ENCODE data around the gene HELLS. TPM values are rescaled to one million over a fixed set of nuclear protein-coding genes. Genes with fewer than 3 reads are reported as not detected.

The HELLS gene
- total and polyA plus RNA-seq, 2 experiments from 2014 or later, result 20.6 to 27.8 TPM

DNA sequence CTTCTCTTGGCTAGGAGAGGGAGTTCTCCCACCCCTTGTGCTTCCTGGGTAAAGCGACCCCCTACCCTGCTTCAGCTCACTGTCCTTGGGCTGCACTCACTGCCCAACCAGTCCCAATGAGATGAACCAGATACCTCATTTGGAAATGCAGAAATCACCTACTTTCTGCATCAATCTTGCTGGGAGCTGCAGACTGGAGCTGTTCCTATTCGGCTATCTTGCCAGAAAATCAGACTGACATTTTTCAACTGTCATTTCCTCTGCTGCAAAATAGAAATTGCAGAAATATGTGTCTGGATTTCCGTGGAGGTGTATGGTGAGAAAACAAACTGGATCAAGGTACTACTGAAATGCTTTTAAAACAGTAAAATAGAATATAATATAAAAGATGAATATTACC is 95.0 kb downstream of the HELLS start:
- TF ChIP-seq, protein P1, sequence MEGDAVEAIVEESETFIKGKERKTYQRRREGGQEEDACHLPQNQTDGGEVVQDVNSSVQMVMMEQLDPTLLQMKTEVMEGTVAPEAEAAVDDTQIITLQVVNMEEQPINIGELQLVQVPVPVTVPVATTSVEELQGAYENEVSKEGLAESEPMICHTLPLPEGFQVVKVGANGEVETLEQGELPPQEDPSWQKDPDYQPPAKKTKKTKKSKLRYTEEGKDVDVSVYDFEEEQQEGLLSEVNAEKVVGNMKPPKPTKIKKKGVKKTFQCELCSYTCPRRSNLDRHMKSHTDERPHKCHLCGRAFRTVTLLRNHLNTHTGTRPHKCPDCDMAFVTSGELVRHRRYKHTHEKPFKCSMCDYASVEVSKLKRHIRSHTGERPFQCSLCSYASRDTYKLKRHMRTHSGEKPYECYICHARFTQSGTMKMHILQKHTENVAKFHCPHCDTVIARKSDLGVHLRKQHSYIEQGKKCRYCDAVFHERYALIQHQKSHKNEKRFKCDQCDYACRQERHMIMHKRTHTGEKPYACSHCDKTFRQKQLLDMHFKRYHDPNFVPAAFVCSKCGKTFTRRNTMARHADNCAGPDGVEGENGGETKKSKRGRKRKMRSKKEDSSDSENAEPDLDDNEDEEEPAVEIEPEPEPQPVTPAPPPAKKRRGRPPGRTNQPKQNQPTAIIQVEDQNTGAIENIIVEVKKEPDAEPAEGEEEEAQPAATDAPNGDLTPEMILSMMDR (IDR thresholded peaks at IDR 0.05; ENCODE audit: low read depth, low read length), result no peak
- no peaks in the 10 kb centered on the region for H3K36me3 ChIP-seq
- H3K27ac ChIP-seq, result no peak overlapping the region
- H3K4me3 ChIP-seq, result no peak overlapping the region
- H3K9me3 ChIP-seq (ENCODE audit: low read depth), result no peaks in the 10 kb centered on the region
- H3K27me3 ChIP-seq, result no peaks in the 10 kb centered on the region
- H3K4me1 ChIP-seq (ENCODE audit: low read depth), result no peaks in the 10 kb centered on the region
- DNase-seq (ENCODE audit: low read depth in 1 of 2, low spot score in 1 of 2), result no peak

DNA sequence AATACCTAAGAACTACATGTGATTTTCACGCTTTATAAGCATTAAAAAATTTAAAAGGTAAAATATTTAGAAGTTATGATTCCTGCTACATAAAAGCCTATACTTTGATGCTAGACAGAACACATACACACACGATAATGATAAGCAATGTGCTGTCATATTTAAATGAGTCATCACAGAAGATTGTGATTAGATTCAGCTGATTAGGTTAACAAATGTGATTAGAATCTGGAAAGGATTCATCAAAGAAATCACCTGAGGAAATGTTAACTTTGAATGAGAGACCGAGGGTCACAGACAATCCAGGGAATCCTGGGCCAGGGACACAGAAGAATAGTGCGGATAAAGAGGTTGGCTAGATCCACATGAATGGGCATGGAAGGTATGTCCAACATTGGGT is 95.9 kb downstream of the HELLS start:
- Histone ChIP-seq H3K4me3 (no peak overlapping the region), H3K36me3 (no peaks in the 10 kb centered on the region), H3K27me3 (no peaks in the 10 kb centered on the region), H3K9me3 (ENCODE audit: low read depth) (no peaks in the 10 kb centered on the region), H3K4me1 (ENCODE audit: low read depth) (no peaks in the 10 kb centered on the region), H3K27ac (no peak overlapping the region)
- TF ChIP-seq, protein P1 (IDR thresholded peaks at IDR 0.05; ENCODE audit: low read depth, low read length), result no peak
- no peak for DNase-seq (ENCODE audit: low read depth in 1 of 2, low spot score in 1 of 2)

DNA sequence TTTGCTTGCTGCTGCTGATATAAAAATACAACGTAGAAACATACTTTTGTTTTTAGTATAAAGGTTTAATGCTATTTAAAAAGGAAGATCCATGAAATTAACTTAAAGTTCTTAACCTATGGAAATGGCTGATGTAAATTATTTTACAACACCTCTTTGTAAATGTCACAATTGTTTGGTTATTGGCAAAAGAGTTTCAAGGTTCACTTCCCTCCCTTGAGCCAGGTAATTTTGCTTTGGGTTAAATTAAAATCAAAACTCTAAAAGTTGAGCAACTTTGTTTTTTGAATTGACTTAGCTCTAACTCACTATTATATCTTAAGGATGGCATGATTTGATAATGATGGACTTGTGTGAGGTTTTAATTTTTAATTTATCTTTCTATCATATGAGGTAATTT is 98.8 kb downstream of the HELLS start:
- Histone ChIP-seq H3K36me3 (no peaks in the 10 kb centered on the region), H3K4me3 (no peak overlapping the region), H3K27ac (no peak overlapping the region), H3K27me3 (no peaks in the 10 kb centered on the region), H3K9me3 (ENCODE audit: low read depth) (no peaks in the 10 kb centered on the region), H3K4me1 (ENCODE audit: low read depth) (no peaks in the 10 kb centered on the region)
- no peak for DNase-seq (ENCODE audit: low read depth in 1 of 2, low spot score in 1 of 2)
- TF ChIP-seq, protein P1 (IDR thresholded peaks at IDR 0.05; ENCODE audit: low read depth, low read length), result no peak

DNA sequence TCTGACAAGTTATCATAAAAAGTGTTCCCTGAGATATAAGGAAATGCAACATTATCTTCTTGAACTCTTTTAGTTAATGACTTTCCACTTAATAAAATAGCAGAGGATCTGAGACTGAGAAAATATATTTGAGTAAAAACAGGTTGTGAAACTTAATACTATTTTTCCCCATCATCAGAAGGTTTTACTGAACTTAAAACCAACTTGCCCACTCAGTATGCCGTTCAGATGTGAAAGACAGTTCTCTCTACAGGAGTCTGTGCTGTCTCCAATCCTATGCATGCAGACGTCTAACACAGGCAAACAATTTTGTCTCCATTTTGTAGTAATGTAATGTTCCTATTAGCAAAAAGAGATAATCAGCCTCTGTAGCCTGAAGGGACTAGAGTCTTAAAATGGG is 99.7 kb downstream of the HELLS start:
- H3K9me3 ChIP-seq (ENCODE audit: low read depth), result no peaks in the 10 kb centered on the region

More for the DNA sequence above, 99.7 kb downstream of the HELLS start:
- Histone ChIP-seq H3K27ac (no peak overlapping the region), H3K4me3 (no peak overlapping the region), H3K4me1 (ENCODE audit: low read depth) (no peaks in the 10 kb centered on the region), H3K27me3 (no peaks in the 10 kb centered on the region), H3K36me3 (no peaks in the 10 kb centered on the region)
- TF ChIP-seq, protein P1 (IDR thresholded peaks at IDR 0.05; ENCODE audit: low read depth, low read length), result no peak
- no peak for DNase-seq (ENCODE audit: low read depth in 1 of 2, low spot score in 1 of 2)

Other genes with a start within 250 kb of the HELLS start
- gene NOC3L, start 182.8 kb upstream of the HELLS start, total RNA-seq, result 7.1 and 10.4 TPM in 2 replicates
- 9.0 and 11.9 TPM in 2 replicates for gene NOC3L, start 182.8 kb upstream of the HELLS start, polyA plus RNA-seq
- gene TBC1D12, start 143.2 kb upstream of the HELLS start, total RNA-seq, result 7.7 and 8.5 TPM in 2 replicates
- 3.3 and 5.3 TPM in 2 replicates for gene TBC1D12, start 143.2 kb upstream of the HELLS start, polyA plus RNA-seq
- 0.11 TPM in 1 of 2 replicates, not detected in the other for gene CYP2C18, start 137.9 kb downstream of the HELLS start, total RNA-seq
- gene CYP2C18, start 137.9 kb downstream of the HELLS start, polyA plus RNA-seq, result not detected in 2 replicates
- gene CYP2C19, start 216.9 kb downstream of the HELLS start, total RNA-seq, result not detected in 2 replicates
- not detected in 2 replicates for gene CYP2C19, start 216.9 kb downstream of the HELLS start, polyA plus RNA-seq

All from cardiac muscle cell (in vitro differentiated cells and primary cell).